NCI-H345 (cell line): ENCODE data around the gene PAWR.
"Not testable (repeated sequence)": the region's sequence is repeated elsewhere in the genome, so short reads cannot be mapped to it uniquely, and the experiment has no call there.

Source experiments
- DNase-seq: peaks from one replicate; lab custom pipeline; 2025; lab: John Stamatoyannopoulos, UW

PAWR gene

GRCh38 chr12:79648881-79649280, 41.9 kb downstream of the PAWR start:
- DNase-seq = no peak

- DNase-seq = not testable (repeated sequence)
Measured at GRCh38 chr12:79646843-79647242, 43.9 kb downstream of the PAWR start.

DNA sequence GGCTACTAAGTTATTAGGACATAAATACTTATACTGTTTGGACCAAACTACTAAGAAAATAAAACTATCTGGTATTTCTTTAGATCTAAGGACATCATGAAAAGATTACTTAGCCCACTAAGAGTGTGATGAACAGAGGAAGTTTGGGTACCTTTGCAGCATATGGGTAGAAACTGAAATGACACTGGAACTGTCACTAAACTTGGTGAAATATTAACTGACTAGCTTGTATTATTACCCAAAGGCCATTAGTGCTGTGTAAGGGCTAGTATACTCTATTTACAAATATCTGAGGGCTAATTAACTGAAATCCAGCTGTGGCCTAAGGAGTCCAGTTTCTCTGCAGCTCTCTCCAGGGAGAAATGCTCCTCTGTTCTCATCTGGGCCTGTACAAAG, 45.5 kb downstream of the PAWR start:
- DNase-seq = no peak

- DNase-seq = no peak
Measured at GRCh38 chr12:79644274-79645234, 46.2 kb downstream of the PAWR start.

GRCh38 chr12:79643821-79644220, 46.9 kb downstream of the PAWR start:
- no peak for DNase-seq

GRCh38 chr12:79638490-79638889, 52.3 kb downstream of the PAWR start:
- DNase-seq = no peak

GRCh38 chr12:79637093-79637492, 53.7 kb downstream of the PAWR start:
- DNase-seq = no peak

DNA sequence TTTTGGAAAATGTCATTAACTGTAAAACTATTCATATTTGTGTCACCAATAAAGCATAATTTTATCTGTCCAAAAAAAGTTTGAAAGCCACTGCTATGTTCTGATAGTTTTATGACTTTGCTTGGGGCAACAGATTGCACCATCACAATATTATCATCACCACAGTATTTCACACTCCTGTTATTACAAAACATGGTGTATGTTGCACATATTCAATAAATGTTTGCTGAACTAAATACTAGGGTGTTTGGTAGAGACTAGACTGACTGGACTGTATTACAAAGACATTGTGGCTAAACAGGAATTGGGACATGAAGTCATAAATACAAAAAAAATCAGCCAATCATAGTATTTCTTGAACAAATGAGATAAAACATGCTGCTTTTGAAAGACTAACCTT, 55.1 kb downstream of the PAWR start:
- DNase-seq = no peak

GRCh38 chr12:79634957-79635471, 55.8 kb downstream of the PAWR start:
- DNase-seq = no peak

DNA sequence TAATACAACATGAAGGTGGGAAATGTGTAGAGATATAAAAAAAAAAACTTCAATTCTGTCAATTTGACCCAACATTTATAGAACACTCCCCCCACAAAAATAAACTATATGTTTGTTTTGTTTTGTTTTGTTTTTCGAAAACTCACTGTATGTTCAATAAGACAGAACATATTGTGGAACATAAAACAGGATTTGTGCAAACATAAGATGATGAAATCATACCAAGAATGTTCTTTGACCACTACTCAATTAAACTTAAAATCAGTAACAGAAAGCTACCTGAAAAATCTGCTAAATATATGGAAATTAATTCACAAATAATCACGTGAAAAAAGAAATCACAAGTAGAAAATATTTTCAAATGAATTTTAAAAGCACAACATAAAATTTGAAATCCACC, 61.2 kb downstream of the PAWR start:
- no peak for DNase-seq

DNA sequence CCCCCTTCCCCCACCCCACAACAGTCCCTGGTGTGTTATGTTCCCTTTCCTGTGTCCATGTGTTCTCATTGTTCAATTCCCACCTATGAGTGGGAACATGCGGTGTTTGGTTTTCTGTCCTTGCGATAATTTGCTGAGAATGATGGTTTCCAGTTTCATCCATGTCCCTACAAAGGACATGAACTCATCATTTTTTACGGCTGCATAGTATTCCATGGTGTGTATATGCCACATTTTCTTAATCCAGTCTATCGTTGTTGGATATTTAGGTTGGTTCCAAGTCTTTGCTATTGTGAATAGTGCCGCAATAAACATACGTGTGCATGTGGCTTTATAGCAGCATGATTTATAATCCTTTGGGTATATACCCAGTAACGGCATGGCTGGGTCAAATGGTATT, 64.0 kb downstream of the PAWR start:
- DNase-seq = not testable (repeated sequence)

DNA sequence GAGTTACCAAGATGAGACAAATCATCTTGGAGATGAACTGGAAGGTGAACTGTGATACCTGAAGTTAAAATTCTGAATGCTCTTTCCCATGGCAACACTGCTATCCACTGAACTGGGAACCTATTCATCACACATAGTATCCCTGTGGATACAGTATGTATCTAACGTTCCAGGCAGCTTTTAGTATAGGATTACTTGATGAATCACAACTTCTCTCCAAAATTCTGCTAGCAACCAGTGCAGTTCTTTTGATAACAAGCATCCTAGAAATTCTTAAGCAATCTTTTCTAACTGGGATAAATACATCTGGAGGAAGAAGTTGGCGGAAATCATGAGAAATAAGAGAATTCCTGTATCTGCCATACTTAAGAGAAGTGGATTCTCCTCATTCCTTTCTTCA, 66.4 kb downstream of the PAWR start:
- no peak for DNase-seq

DNA sequence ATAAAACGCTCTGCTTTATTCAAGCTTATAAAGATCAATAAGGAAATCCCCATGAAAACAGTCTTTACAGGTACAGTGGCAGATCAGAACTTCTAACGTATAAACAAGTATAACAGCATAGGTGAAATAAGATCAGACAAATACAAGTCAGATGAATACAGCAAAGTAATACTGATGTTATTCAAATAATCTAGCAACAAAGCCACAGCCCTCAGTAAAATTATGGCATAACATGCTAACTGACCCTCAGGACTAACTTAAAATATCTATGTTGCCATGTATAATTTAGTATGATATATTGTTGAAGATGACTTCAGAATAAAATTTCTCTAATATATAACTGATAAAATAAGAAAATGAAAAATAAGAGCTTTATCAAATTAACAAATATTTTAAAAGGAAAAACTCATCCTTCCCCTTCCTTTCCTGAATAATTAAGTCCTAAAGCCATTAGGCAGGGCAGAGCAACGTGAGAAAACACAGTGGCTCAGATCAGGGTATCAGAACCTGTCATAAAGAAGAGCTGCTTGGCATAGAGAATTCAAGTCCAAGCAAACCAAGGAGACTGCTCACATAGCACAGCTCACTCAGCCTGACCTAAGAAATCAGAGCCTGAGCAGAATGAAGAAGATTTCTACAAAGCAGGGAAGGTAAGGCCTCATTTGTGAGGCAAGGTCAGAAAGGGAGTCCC, 70.7 kb downstream of the PAWR start:
- no peak for DNase-seq

DNA sequence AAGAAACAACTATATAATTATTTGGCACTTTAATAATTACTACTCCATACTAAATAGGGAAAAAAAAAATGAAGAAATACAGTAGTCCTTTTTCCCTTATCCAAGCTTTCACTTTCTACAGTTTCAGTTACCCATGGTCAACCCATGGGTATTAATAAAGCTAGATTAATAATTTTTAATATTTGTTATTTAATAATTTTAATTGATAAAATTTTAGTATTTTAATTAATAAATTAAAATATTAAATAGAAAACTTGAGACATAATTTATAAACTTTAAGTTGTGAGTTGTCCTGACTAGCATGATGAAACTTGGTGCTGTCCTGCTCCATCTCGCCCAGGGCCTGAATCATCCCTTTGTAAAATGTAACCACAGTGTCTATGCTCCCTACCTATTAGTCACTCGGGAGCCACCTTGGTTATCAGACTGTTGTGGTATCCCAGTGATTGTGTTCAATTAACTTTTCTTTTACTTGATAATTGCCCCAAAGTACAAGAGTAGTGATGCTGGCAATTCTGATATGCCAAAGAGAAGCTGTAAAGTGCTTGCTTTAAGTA, 71.8 kb downstream of the PAWR start:
- no peak for DNase-seq

- no peak for DNase-seq
Measured at GRCh38 chr12:79617696-79618095, 73.1 kb downstream of the PAWR start.

- DNase-seq = no peak
Measured at GRCh38 chr12:79615596-79616560, 74.9 kb downstream of the PAWR start.

DNA sequence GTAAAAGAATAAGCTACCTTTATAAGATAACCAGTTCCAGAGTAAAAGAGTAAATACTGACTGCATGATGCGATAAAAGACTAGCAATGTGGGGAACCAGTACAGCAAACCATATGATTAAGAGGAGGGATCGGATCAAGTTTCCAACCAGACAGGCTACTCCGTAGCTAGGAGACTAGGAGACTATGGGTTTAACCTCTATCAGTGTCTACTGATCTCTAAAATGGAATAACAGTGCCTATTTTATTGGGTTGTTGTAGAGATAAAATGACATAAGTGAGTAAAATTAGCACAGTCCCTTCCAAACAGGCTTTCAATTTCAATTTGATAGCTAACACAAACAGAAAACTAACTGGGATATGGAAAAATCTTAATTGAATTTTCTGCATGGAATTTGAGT, 76.0 kb downstream of the PAWR start:
- no peak for DNase-seq

DNA sequence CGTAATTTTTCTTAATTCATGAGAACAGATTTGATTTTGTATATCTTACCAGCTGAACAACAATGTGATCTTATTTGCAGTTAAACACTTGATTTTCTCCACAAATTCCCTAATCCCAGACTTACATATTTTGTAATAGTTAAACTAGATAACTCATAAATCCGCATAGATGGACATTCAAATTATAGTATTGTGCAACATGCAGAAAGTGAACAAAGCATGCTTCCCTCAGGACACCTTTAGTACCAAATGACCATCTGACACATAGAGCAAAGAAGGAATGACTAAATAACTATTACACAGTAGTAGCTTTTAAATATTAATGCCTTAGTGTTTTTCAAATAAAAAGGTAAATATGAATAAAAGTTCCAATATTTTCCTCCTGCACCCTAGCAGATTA, 88.9 kb downstream of the PAWR start:
- DNase-seq = no peak

DNA sequence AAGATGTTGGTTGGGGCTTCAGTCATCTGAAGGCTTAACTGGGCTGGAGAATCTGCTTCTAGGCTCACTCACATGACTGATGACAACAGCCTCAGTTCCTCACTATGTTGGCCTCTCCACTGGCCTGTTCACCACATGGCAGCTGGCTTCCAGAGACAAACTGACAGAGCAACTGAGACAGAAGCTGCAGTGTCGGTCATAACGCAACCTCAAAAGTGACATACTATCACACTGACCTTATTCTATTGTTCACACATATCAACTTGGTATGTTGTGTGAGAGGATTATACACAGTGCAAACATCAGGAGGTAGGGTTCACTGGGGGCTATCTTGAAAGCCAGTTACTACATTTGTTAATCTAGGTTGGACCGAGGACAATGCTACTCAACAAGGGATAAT, 92.9 kb downstream of the PAWR start:
- no peak for DNase-seq

GRCh38 chr12:79596719-79597350, 93.9 kb downstream of the PAWR start:
- no peak for DNase-seq

DNA sequence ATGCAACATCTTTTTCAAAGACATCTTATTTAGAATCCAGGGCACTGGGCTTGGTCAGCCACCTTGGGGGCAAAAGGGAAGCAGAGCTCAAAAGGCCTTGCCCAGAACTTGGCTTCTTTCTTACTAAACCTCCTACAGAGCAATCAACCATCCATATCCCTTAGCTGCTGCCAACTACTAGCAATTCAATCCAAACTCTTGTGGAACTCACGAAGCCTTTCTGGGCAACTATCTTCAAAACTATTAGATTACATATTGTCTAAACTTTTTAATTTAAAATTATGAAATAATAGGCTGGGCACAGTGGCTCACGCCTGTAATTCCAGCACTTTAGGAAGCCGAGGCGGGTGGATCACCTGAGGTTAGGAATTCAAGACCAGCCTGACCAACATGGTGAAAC, 95.5 kb downstream of the PAWR start:
- no peak for DNase-seq
